Lower lobe of right lung (tissue), 2 donors: Measurements from ENCODE around the gene ITGA2B. TPM values are rescaled to one million over a fixed set of nuclear protein-coding genes. Genes with fewer than 3 reads are reported as not detected.

Source experiments
- ATAC-seq, 2 donors: fragments of 200-7000 bp; cut with Tn5 transposase; one replicate each; pipeline ENCODE4 v1.9.1; 2020 to 2022; ENCODE audit warnings: mild to moderate bottlenecking in 2 of 2, moderate library complexity in 2 of 2
- DNase-seq: peaks from one replicate; pipeline ENCODE4 v3.0.0-alpha.2; 2020
- H3K27ac ChIP-seq: fragments of 200-600 bp; one replicate; pipeline ENCODE4 v1.8.0; 2022
- H3K27me3 ChIP-seq: fragments of 200-600 bp; one replicate; pipeline ENCODE4 v1.8.0; 2022; ENCODE audit warnings: low read depth
- H3K36me3 ChIP-seq: fragments of 200-600 bp; one replicate; pipeline ENCODE4 v1.8.0; 2022; ENCODE audit warnings: mild to moderate bottlenecking
- H3K4me1 ChIP-seq: fragments of 200-600 bp; one replicate; pipeline ENCODE4 v1.8.0; 2022
- H3K4me3 ChIP-seq: fragments of 200-600 bp; one replicate; pipeline ENCODE4 v1.8.0; 2022; ENCODE audit warnings: mild to moderate bottlenecking
- H3K9me3 ChIP-seq: fragments of 200-600 bp; one replicate; pipeline ENCODE4 v1.8.0; 2022
- CTCF ChIP-seq: fragments of 200-600 bp; IDR thresholded peaks from one replicate; pipeline ENCODE4 v1.8.0; 2022; ENCODE audit warnings: antibody characterized with exemption, mild to moderate bottlenecking
- intact Hi-C: fragments of 100-400 bp; cut with DNase I; formaldehyde crosslinking; loops from one replicate; pipeline ENCODE4 v1.11.0; 2022
- total RNA-seq: library from RNA; stranded (reverse); fragmentation: NEBNext Ultra II Directional; extraction: Animal tissue kit (Norgen Biotek cat#: 25700); gene quantifications from one replicate; pipeline ENCODE4 v1.2.1, GENCODE V29; 2021
- donor health status: DM: no; HTN: yes; CAD: no; lungs with severe emphysema.

The ITGA2B gene
- total RNA-seq, 1 donor from 2014 or later: 5.2 TPM

DNA sequence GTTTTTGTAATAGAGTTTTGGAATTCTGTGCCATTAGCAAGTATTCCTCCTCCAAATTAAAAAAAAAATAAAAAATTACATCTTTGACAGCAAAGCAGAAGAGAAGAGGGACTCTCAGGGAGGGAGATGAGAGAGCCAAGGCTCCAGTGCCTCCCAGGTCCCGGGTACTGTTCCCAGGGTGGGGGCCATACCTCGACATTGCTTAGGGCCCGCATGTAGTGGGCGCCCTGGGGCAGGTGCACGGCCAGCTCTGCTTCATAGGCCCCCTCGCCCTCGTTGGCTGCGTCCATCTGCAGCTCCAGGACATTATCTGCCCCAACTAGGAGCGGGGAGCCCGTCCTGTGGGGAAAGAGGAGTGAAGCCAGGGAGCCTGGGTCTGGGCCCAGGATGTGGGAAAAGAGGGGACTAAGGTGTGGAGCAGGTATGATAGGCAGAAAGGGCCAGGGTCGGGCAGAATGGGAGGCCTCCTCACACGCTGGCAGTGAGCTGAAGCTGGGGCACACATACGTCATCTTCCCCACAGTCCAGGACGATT, 11.2 kb downstream of the ITGA2B start:
- Histone ChIP-seq H3K4me3 (no peak overlapping the region), H3K9me3 (no peaks in the 10 kb centered on the region), H3K4me1 (peaks cover 8% of the 10 kb centered on the region), H3K36me3 (no peaks in the 10 kb centered on the region), H3K27me3 (no peaks in the 10 kb centered on the region), H3K27ac (no peak overlapping the region)
- TF ChIP-seq CTCF: no peak
- intact Hi-C loops: no loop called here
- DNase-seq (no peak), ATAC-seq (no peak)

DNA sequence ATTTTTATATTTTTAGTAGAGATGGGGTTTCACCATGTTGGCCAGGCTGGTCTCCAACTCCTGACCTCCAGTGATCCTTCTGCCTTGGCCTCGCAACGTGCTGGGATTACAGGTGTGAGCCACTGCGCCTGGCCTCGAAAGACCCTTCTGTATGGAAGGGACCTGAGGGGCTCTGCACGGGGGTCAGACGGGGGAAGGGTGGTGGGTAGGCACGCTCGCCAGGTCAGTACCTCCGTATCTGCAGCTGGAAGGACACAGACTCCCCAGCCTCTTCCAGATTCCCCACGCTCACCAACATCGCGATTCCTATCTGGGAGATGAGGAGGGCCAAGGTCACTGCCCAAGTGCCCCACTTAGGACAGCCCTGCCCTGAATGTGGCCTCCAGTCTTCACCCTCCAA, 12.7 kb downstream of the ITGA2B start:
- no peak overlapping the region for H3K4me3 ChIP-seq
- intact Hi-C loops: no loop called here
- DNase-seq (no peak), ATAC-seq (no peak)
- H3K27ac ChIP-seq: no peak overlapping the region
- no peaks in the 10 kb centered on the region for H3K9me3 ChIP-seq
- H3K36me3 ChIP-seq: no peaks in the 10 kb centered on the region
- H3K27me3 ChIP-seq: no peaks in the 10 kb centered on the region
- no peak for TF ChIP-seq CTCF
- peaks cover 8% of the 10 kb centered on the region for H3K4me1 ChIP-seq

- no peak overlapping the region for H3K4me3 ChIP-seq
- TF ChIP-seq CTCF: peak; percentile 30
- DNase-seq (no peak), ATAC-seq (peak; percentile 36 to 42)
- H3K27me3 ChIP-seq: no peaks in the 10 kb centered on the region
- no peaks in the 10 kb centered on the region for H3K9me3 ChIP-seq
- H3K36me3 ChIP-seq: no peaks in the 10 kb centered on the region
- H3K4me1 ChIP-seq: peaks cover 8% of the 10 kb centered on the region
- intact Hi-C loops: no loop called here
- no peak overlapping the region for H3K27ac ChIP-seq
These were observed 13.3 kb downstream of the ITGA2B start for GRCh38 chr17:44376124-44376523.

GRCh38 chr17:44375196-44376017, 14.0 kb downstream of the ITGA2B start:
- no peaks in the 10 kb centered on the region for H3K27me3 ChIP-seq
- H3K4me3 ChIP-seq: no peak overlapping the region
- no peak for TF ChIP-seq CTCF
- H3K4me1 ChIP-seq: peaks cover 8% of the 10 kb centered on the region
- H3K9me3 ChIP-seq: no peaks in the 10 kb centered on the region
- DNase-seq (no peak), ATAC-seq (peak in 1 of 2 donors; percentile 14)
- intact Hi-C loops: no loop called here
- no peak overlapping the region for H3K27ac ChIP-seq
- no peaks in the 10 kb centered on the region for H3K36me3 ChIP-seq

DNA sequence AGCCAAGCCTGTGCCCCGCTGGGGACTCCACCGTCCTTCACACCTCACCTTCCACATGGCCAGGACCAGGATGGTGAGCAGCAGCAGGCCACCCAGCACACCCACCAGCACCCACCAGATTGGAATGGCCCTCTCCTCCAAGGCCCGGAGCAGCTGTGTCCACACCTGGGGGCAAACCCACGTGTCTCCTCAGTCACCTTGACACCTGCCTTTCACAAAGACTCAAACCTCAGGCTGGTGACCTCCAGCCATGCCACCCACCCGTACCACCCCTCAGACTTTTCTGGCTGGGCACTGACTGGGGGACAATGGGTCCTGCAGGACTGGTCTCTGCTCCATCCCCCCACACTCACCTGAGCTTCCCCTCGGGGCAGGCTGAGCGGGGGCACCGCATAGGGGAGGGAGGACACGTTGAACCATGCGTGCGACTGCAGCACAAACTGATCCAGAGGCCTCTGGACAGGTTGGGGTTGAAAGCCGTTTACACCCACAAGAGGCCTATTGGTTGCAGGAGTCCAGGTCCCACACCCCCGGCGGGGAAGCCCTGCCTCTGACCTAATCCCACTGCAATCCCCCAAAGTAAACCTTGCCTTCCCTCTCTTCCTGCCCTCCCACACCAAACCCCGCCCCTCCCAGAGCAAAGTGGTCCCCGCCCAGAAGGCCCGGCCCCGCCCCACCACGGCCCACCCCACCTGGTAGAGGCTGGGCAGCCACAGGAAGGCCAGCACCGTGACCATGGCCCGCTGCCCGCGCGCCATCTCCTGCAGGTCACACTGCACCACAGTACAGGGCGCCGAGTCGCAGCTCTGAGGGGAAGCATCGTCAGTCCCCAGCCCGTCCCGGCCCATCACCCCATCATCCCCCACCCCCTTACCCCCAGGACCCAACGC, 14.9 kb downstream of the ITGA2B start:
- intact Hi-C loops: no loop called here
- Histone ChIP-seq H3K9me3 (no peaks in the 10 kb centered on the region), H3K36me3 (no peaks in the 10 kb centered on the region), H3K4me1 (peaks cover 8% of the 10 kb centered on the region), H3K27me3 (peaks cover 8% of the 10 kb centered on the region), H3K27ac (no peak overlapping the region), H3K4me3 (no peak overlapping the region)
- TF ChIP-seq CTCF: no peak
- no peak for DNase-seq
- peak; percentile 59 to 61 for ATAC-seq
